ENCODE data around the gene ABCB9.
A peak's percentile ranks its signal among the peaks of the same experiment; 100 is the strongest.

The ABCB9 gene

DNA sequence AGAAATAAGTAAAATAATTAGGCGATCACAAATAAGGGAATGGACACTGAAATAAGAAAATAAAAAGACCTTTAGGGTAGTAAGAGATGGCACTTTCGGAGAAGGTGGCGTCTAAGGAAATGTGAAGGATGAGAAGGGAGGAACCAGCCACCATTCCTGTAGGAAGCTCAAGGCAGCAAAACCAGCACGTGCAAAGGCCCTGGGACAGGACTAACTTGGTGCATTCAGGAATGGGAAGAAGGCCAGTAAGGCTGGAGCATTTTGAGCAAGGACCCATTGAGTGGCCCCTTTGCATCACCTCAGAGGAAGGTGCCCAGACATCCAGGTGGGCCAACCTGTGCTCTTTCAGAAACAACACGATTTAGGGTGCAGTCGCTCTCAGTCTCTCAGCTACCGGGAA lies 69.6 kb downstream of the ABCB9 start:
- peak overlapping the region in 2 of 7 experiments; percentile 99 for H3K4me3 ChIP-seq (ENCODE audit: control insufficient read depth in 1 of 7, extremely low read depth in 1 of 7, insufficient read depth in 4 of 7, low read depth in 2 of 7, low read length in 6 of 7)
- H3K27ac ChIP-seq (ENCODE audit: insufficient read depth in 1 of 2, low read depth in 1 of 2, low read length in 2 of 2, poor library complexity in 1 of 2, severe bottlenecking in 2 of 2), result no peak overlapping the region
- H3K27me3 ChIP-seq (replicated peaks in 2 of 5; ENCODE audit: control insufficient read depth in 4 of 5, insufficient read depth in 5 of 5, low read length in 4 of 5), result no peaks in the 10 kb centered on the region
- 99% methylated on average over 6 of the region's 7 CpGs for WGBS (ENCODE audit: insufficient coverage)
- peaks cover 26 to 72% (median 61%) of the 10 kb centered on the region in 4 experiments for H3K4me1 ChIP-seq (ENCODE audit: control extremely low read depth in 1 of 4, control insufficient read depth in 4 of 4, insufficient read depth in 4 of 4, low read length in 3 of 4)
- no peaks in the 10 kb centered on the region for H3K9me3 ChIP-seq (ENCODE audit: control extremely low read depth in 1 of 5, control insufficient read depth in 4 of 5, insufficient read depth in 2 of 5, low read depth in 1 of 5, low read length in 4 of 5)
- CTCF ChIA-PET, result interaction anchor here (1.4 to 13.8 kb wide), 3 partner anchors 16 to 50 kb away, joined by 5 to 149 read pairs (median 40); no protein-coding TSS in a partner anchor
- DNase-seq, result no peak
- POLR2A ChIA-PET, result interaction anchor here (0.6 kb wide), 1 partner anchor 46 kb away, joined by 6 read pairs; no protein-coding TSS in a partner anchor
- H3K36me3 ChIP-seq (ENCODE audit: control insufficient read depth in 4 of 4, insufficient read depth in 4 of 4, low read length in 3 of 4), result peaks cover 0 to 4% (median 0%) of the 10 kb centered on the region in 4 experiments

GRCh38 chr12:122895704-122896636 lies 70.3 kb downstream of the ABCB9 start, which contains the start of gene VPS37B:
Gene VPS37B (minus strand): TSS chr12:122896124. CDS start chr12:122896062, 62 bp downstream.
- 7% methylated on average over 77 of the region's 81 CpGs for WGBS (ENCODE audit: insufficient coverage)
- Histone ChIP-seq H3K4me3 (ENCODE audit: control insufficient read depth in 1 of 7, extremely low read depth in 1 of 7, insufficient read depth in 4 of 7, low read depth in 2 of 7, low read length in 6 of 7) (peak within 1 kb of the TSS; percentile 90 to 99 (median 96)), H3K27me3 (replicated peaks in 2 of 5; ENCODE audit: control insufficient read depth in 4 of 5, insufficient read depth in 5 of 5, low read length in 4 of 5) (no peaks in the 10 kb centered on the region), H3K9me3 (ENCODE audit: control extremely low read depth in 1 of 5, control insufficient read depth in 4 of 5, insufficient read depth in 2 of 5, low read depth in 1 of 5, low read length in 4 of 5) (no peaks in the 10 kb centered on the region), H3K4me1 (ENCODE audit: control extremely low read depth in 1 of 4, control insufficient read depth in 4 of 4, insufficient read depth in 4 of 4, low read length in 3 of 4) (peaks cover 33 to 79% (median 66%) of the 10 kb centered on the region in 4 experiments), H3K27ac (ENCODE audit: insufficient read depth in 1 of 2, low read depth in 1 of 2, low read length in 2 of 2, poor library complexity in 1 of 2, severe bottlenecking in 2 of 2) (peak within 1 kb of the TSS; percentile 98 to 99), H3K36me3 (ENCODE audit: control insufficient read depth in 4 of 4, insufficient read depth in 4 of 4, low read length in 3 of 4) (peaks cover 0 to 7% (median 0%) of the 10 kb centered on the region in 4 experiments)
- peak; percentile 93 to 96 (median 95) for DNase-seq
- POLR2A ChIA-PET, result interaction anchor here (0.6 to 2.1 kb wide), 4 partner anchors 13 to 60 kb away, joined by 4 to 9 read pairs (median 5); no protein-coding TSS in a partner anchor
- CTCF ChIA-PET, result interaction anchor here (1.0 to 13.8 kb wide), 5 partner anchors 13 to 74 kb away, joined by 3 to 149 read pairs (median 5); no protein-coding TSS in a partner anchor

DNA sequence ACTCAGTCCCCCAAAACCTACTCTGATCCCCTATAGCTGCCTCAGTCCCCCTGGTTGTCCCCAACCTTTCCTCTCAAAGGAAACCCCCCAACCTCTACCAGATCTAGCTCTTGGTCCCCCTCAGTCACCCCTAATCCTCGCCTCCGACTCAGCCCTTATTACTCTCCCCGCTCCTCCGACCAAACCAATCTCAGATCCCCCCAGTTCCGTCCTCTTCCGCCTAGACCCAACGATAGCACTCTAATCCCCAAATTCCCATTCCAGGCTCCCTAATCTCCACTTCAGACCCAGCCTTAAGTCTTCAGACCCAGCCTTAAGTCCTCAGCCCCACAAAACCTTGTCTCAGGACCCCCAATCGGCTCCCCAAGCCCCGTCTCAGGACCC lies 71.0 kb downstream of the ABCB9 start:
- H3K4me3 ChIP-seq (ENCODE audit: control insufficient read depth in 1 of 7, extremely low read depth in 1 of 7, insufficient read depth in 4 of 7, low read depth in 2 of 7, low read length in 6 of 7), result peak overlapping the region; percentile 90 to 99 (median 96)
- H3K36me3 ChIP-seq (ENCODE audit: control insufficient read depth in 4 of 4, insufficient read depth in 4 of 4, low read length in 3 of 4), result peaks cover 0 to 7% (median 0%) of the 10 kb centered on the region in 4 experiments
- POLR2A ChIA-PET, result interaction anchor here (0.6 to 2.1 kb wide), 4 partner anchors 13 to 73 kb away, joined by 4 to 9 read pairs (median 4); no protein-coding TSS in a partner anchor
- no peak for DNase-seq
- H3K27me3 ChIP-seq (replicated peaks in 2 of 5; ENCODE audit: control insufficient read depth in 4 of 5, insufficient read depth in 5 of 5, low read length in 4 of 5), result no peaks in the 10 kb centered on the region
- peak overlapping the region; percentile 98 to 99 for H3K27ac ChIP-seq (ENCODE audit: insufficient read depth in 1 of 2, low read depth in 1 of 2, low read length in 2 of 2, poor library complexity in 1 of 2, severe bottlenecking in 2 of 2)
- H3K9me3 ChIP-seq (ENCODE audit: control extremely low read depth in 1 of 5, control insufficient read depth in 4 of 5, insufficient read depth in 2 of 5, low read depth in 1 of 5, low read length in 4 of 5), result no peaks in the 10 kb centered on the region
- 0% methylated on average over 7 of the region's 9 CpGs for WGBS (ENCODE audit: insufficient coverage)
- H3K4me1 ChIP-seq (ENCODE audit: control extremely low read depth in 1 of 4, control insufficient read depth in 4 of 4, insufficient read depth in 4 of 4, low read length in 3 of 4), result peaks cover 40 to 86% (median 73%) of the 10 kb centered on the region in 4 experiments
- CTCF ChIA-PET, result interaction anchor here (0.7 to 13.8 kb wide), 7 partner anchors 14 to 75 kb away, joined by 3 to 149 read pairs (median 4); no protein-coding TSS in a partner anchor

DNA sequence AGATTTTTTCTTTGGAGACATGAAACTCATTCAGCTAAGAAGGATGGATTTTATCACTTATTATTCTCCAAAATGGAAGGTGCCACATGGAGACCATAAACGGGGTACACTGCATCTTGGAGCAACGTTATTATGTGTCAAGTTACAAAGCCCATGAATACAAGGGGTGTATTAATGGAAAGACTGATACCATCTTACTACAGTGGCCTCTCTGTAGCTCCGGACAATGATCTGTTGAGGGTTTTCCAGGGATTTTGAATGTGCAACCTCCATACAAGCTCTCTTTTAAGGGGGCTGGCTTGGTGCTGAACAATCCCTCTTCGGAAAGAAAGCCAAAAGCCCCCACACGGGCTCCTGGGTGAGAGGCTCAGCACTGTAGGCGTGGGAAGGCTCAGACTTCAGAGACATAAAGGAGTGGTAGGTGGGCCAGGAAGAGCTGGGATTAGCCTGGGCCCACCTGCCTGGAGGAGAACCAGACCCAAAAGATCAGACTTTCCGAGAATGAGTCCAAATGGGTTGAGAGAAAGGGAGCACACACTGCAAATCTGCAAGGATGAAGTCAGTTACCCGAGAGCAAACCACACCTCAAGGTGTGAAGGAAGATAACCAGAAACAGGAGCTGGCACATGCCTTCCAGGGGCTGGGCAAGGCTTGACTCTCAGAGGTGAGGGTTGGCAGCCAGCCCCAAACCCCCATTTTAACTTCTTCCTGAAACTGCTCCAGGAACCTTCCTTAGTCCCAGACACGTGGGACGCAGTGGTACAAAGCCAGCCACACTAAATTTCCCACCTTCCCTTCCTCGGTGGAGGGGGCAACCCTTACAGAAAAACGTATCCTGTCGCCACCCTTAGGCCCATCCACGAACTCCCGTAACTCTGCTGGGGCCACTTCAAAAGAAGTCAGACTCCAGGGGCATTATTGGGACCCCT lies 71.8 kb downstream of the ABCB9 start:
- Histone ChIP-seq H3K9me3 (ENCODE audit: control extremely low read depth in 1 of 5, control insufficient read depth in 4 of 5, insufficient read depth in 2 of 5, low read depth in 1 of 5, low read length in 4 of 5) (no peaks in the 10 kb centered on the region), H3K4me3 (ENCODE audit: control insufficient read depth in 1 of 7, extremely low read depth in 1 of 7, insufficient read depth in 4 of 7, low read depth in 2 of 7, low read length in 6 of 7) (peak overlapping the region; percentile 90 to 99 (median 96)), H3K27ac (ENCODE audit: insufficient read depth in 1 of 2, low read depth in 1 of 2, low read length in 2 of 2, poor library complexity in 1 of 2, severe bottlenecking in 2 of 2) (peak overlapping the region; percentile 98 to 99), H3K27me3 (replicated peaks in 2 of 5; ENCODE audit: control insufficient read depth in 4 of 5, insufficient read depth in 5 of 5, low read length in 4 of 5) (no peaks in the 10 kb centered on the region), H3K4me1 (ENCODE audit: control extremely low read depth in 1 of 4, control insufficient read depth in 4 of 4, insufficient read depth in 4 of 4, low read length in 3 of 4) (peaks cover 43 to 91% (median 80%) of the 10 kb centered on the region in 4 experiments), H3K36me3 (ENCODE audit: control insufficient read depth in 4 of 4, insufficient read depth in 4 of 4, low read length in 3 of 4) (peaks cover 0 to 7% (median 0%) of the 10 kb centered on the region in 4 experiments)
- ChIA-PET POLR2A (interaction anchor here (0.6 to 2.1 kb wide), 6 partner anchors 10 to 74 kb away, joined by 3 to 9 read pairs (median 4); no protein-coding TSS in a partner anchor), CTCF (interaction anchor here (0.7 to 13.8 kb wide), 8 partner anchors 8 to 76 kb away, joined by 3 to 149 read pairs (median 6); no protein-coding TSS in a partner anchor)
- 20% methylated on average over 13 of the region's 15 CpGs for WGBS (ENCODE audit: insufficient coverage)
- peak; percentile 86 to 96 (median 94) for DNase-seq

- peak overlapping the region in 6 of 7 experiments; percentile 92 to 99 (median 97) for H3K4me3 ChIP-seq (ENCODE audit: control insufficient read depth in 1 of 7, extremely low read depth in 1 of 7, insufficient read depth in 4 of 7, low read depth in 2 of 7, low read length in 6 of 7)
- peaks cover 41 to 90% (median 82%) of the 10 kb centered on the region in 4 experiments for H3K4me1 ChIP-seq (ENCODE audit: control extremely low read depth in 1 of 4, control insufficient read depth in 4 of 4, insufficient read depth in 4 of 4, low read length in 3 of 4)
Measured at GRCh38 chr12:122893208-122894153, 72.8 kb downstream of the ABCB9 start.

More at GRCh38 chr12:122893208-122894153, 72.8 kb downstream of the ABCB9 start:
- Histone ChIP-seq H3K36me3 (ENCODE audit: control insufficient read depth in 4 of 4, insufficient read depth in 4 of 4, low read length in 3 of 4) (peaks cover 0 to 7% (median 0%) of the 10 kb centered on the region in 4 experiments), H3K9me3 (ENCODE audit: control extremely low read depth in 1 of 5, control insufficient read depth in 4 of 5, insufficient read depth in 2 of 5, low read depth in 1 of 5, low read length in 4 of 5) (no peaks in the 10 kb centered on the region), H3K27me3 (replicated peaks in 2 of 5; ENCODE audit: control insufficient read depth in 4 of 5, insufficient read depth in 5 of 5, low read length in 4 of 5) (no peaks in the 10 kb centered on the region), H3K27ac (ENCODE audit: insufficient read depth in 1 of 2, low read depth in 1 of 2, low read length in 2 of 2, poor library complexity in 1 of 2, severe bottlenecking in 2 of 2) (peak overlapping the region; percentile 98 to 99)
- ChIA-PET POLR2A (interaction anchor here (0.6 to 2.1 kb wide), 4 partner anchors 9 to 22 kb away, joined by 3 to 9 read pairs (median 4); no protein-coding TSS in a partner anchor), CTCF (interaction anchor here (0.6 to 13.8 kb wide), 5 partner anchors 9 to 59 kb away, joined by 3 to 149 read pairs (median 20); no protein-coding TSS in a partner anchor)
- 88% methylated on average over 5 of the region's 7 CpGs for WGBS (ENCODE audit: insufficient coverage)
- no peak for DNase-seq
